ENCODE data around the gene SLC25A33. TPM values are rescaled to one million over a fixed set of nuclear protein-coding genes. Genes with fewer than 3 reads are reported as not detected.
"Not testable (repeated sequence)": the region's sequence is repeated elsewhere in the genome, so short reads cannot be mapped to it uniquely, and the experiment has no call there.

SLC25A33 gene
- total RNA-seq: 6.3 TPM
- long read RNA-seq, transcript SLC25A33-201 (7 exons, 3,854 nt): major isoform, 11 of 26 reads
- long read RNA-seq, partial matches to known transcripts: 0 of 26 reads
- long read RNA-seq, other reads (novel, unspliced or antisense): 15 of 26 reads

- peak; percentile 98 for DNase-seq
- ATAC-seq (ENCODE audit: poor library complexity): peak; percentile 98
- intact Hi-C loops (cut with DNase I): no loop called here
These were observed at the start of gene SLC25A33 for GRCh38 chr1:9539165-9539828. Gene SLC25A33, plus strand, starts transcription at chr1:9539465. Its CDS starts 227 bp downstream, at chr1:9539692.

- intact Hi-C loops (cut with DNase I): loop anchor here (5.0 kb wide), 1 partner anchor 223 kb away; no protein-coding TSS in a partner anchor
- DNase-seq (peak; percentile 95), ATAC-seq (ENCODE audit: poor library complexity) (peak; percentile 95)
These were observed 48.5 kb upstream of the SLC25A33 start for GRCh38 chr1:9490605-9491339.

- no peak for ATAC-seq (ENCODE audit: poor library complexity)
- DNase-seq: no peak
These were observed 45.9 kb upstream of the SLC25A33 start for GRCh38 chr1:9493326-9493725.

GRCh38 chr1:9494936-9495758, 44.1 kb upstream of the SLC25A33 start:
- intact Hi-C loops (cut with DNase I): loop anchor here (2.0 to 5.0 kb wide), 2 partner anchors 78 to 228 kb away; no protein-coding TSS in a partner anchor
- DNase-seq (peak; percentile 77), ATAC-seq (ENCODE audit: poor library complexity) (peak; percentile 78)

More at GRCh38 chr1:9493326-9493725, 45.9 kb upstream of the SLC25A33 start:
- intact Hi-C loops (cut with DNase I): loop anchor here (5.0 kb wide), 1 partner anchor 226 kb away; no protein-coding TSS in a partner anchor

GRCh38 chr1:9495854-9496374, 43.4 kb upstream of the SLC25A33 start:
- intact Hi-C loops (cut with DNase I): loop anchor here (2.0 kb wide), 1 partner anchor 77 kb away; no protein-coding TSS in a partner anchor
- no peak for DNase-seq
- ATAC-seq (ENCODE audit: poor library complexity): no peak

- DNase-seq (no peak), ATAC-seq (ENCODE audit: poor library complexity) (no peak)
These were observed 38.2 kb upstream of the SLC25A33 start for GRCh38 chr1:9500756-9501754.

GRCh38 chr1:9503001-9503675, 36.1 kb upstream of the SLC25A33 start:
- peak; percentile 90 for ATAC-seq (ENCODE audit: poor library complexity)
- DNase-seq: peak; percentile 48
- intact Hi-C loops (cut with DNase I): no loop called here

More at GRCh38 chr1:9500756-9501754, 38.2 kb upstream of the SLC25A33 start:
- intact Hi-C loops (cut with DNase I): loop anchor here (2.0 kb wide), 1 partner anchor 70 kb away; no protein-coding TSS in a partner anchor

- intact Hi-C loops (cut with DNase I): no loop called here
- no peak for DNase-seq
- ATAC-seq (ENCODE audit: poor library complexity): no peak
These were observed 34.1 kb upstream of the SLC25A33 start for GRCh38 chr1:9505143-9505542.

- DNase-seq: no peak
- intact Hi-C loops (cut with DNase I): no loop called here
- ATAC-seq (ENCODE audit: poor library complexity): no peak
These were observed 32.4 kb upstream of the SLC25A33 start for GRCh38 chr1:9506901-9507300.

GRCh38 chr1:9510130-9510529, 29.1 kb upstream of the SLC25A33 start:
- ATAC-seq (ENCODE audit: poor library complexity): no peak
- intact Hi-C loops (cut with DNase I): no loop called here
- DNase-seq: no peak

- ATAC-seq (ENCODE audit: poor library complexity); intact Hi-C loops (cut with DNase I); DNase-seq: not testable (repeated sequence)
These were observed 23.7 kb upstream of the SLC25A33 start for GRCh38 chr1:9515550-9515949.

- intact Hi-C loops (cut with DNase I): no loop called here
- ATAC-seq (ENCODE audit: poor library complexity) (no peak), DNase-seq (no peak)
These were observed 20.7 kb upstream of the SLC25A33 start for GRCh38 chr1:9518454-9518998.

GRCh38 chr1:9520411-9520810, 18.9 kb upstream of the SLC25A33 start:
- ATAC-seq (ENCODE audit: poor library complexity) (no peak), DNase-seq (no peak)
- intact Hi-C loops (cut with DNase I): no loop called here

GRCh38 chr1:9529190-9529589, 10.1 kb upstream of the SLC25A33 start:
- no peak for DNase-seq
- ATAC-seq (ENCODE audit: poor library complexity): no peak
- intact Hi-C loops (cut with DNase I): no loop called here

GRCh38 chr1:9530320-9530719, 8.9 kb upstream of the SLC25A33 start:
- no peak for DNase-seq
- ATAC-seq (ENCODE audit: poor library complexity): no peak
- intact Hi-C loops (cut with DNase I): no loop called here

GRCh38 chr1:9534953-9535352, 4.3 kb upstream of the SLC25A33 start:
- DNase-seq (no peak), ATAC-seq (ENCODE audit: poor library complexity) (no peak)
- intact Hi-C loops (cut with DNase I): no loop called here
